Omental fat pad (tissue), 4 donors: Measurements from ENCODE around the gene UPK2. TPM values are rescaled to one million over a fixed set of nuclear protein-coding genes. Genes with fewer than 3 reads are reported as not detected.
A peak's percentile ranks its signal among the peaks of the same experiment; 100 is the strongest.

ENCODE experiments used
- ATAC-seq: fragments of 150-250 bp; one replicate; pipeline ENCODE4 v1.9.1; 2016; ENCODE audit warnings: mild to moderate bottlenecking, moderate library complexity; ENCODE audit not compliant: low FRiP score
- DNase-seq: peaks from one replicate; pipeline ENCODE4 v3.0.0-alpha.2; 2019; ENCODE audit warnings: low spot score
- total RNA-seq, 4 donors: library from RNA; depleted of rRNA; stranded (reverse); fragments of >200 nt; gene quantifications; one replicate each; pipeline ENCODE4 v1.1.0, GENCODE V29; 2016
- TF ChIP-seq, protein P1 (sequence below), 3 donors: fragments of 450-650 bp; IDR thresholded peaks; one replicate each; pipeline ENCODE4 v1.5.1; 2016 to 2017; ENCODE audit warnings: antibody characterized with exemption in 3 of 3, mild to moderate bottlenecking in 3 of 3, moderate library complexity in 2 of 3

Gene UPK2
- total RNA-seq, 4 donors from 2014 or later, result not detected

DNA sequence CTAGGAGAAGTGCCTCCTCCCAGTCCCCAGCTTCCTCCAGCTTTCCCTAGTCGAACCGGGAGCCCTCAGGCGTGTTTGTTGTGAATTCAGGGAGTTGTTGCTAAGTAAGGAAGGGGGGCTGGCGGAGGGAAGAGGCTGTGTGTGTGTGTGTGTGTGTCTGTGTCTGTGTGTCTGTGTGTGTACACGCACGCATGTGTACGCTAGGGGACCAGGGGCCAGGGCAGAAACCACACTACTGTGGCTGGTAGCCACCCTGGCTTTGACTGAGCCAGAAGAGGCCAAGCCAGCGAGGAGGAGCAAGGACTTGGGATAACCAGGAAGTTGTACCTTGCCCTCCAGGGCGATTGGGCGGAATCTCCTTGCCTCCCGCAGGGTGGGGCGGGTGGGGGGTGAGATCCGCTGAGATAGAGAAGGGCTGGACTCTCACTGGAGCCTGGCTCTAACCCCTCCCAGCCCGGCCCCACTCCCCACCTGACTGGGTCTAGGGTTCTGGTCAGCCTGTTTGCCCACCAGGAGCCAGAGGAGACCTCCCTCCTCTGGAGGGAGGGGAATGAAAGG is 37.9 kb upstream of the UPK2 start:
- TF ChIP-seq, protein P1, sequence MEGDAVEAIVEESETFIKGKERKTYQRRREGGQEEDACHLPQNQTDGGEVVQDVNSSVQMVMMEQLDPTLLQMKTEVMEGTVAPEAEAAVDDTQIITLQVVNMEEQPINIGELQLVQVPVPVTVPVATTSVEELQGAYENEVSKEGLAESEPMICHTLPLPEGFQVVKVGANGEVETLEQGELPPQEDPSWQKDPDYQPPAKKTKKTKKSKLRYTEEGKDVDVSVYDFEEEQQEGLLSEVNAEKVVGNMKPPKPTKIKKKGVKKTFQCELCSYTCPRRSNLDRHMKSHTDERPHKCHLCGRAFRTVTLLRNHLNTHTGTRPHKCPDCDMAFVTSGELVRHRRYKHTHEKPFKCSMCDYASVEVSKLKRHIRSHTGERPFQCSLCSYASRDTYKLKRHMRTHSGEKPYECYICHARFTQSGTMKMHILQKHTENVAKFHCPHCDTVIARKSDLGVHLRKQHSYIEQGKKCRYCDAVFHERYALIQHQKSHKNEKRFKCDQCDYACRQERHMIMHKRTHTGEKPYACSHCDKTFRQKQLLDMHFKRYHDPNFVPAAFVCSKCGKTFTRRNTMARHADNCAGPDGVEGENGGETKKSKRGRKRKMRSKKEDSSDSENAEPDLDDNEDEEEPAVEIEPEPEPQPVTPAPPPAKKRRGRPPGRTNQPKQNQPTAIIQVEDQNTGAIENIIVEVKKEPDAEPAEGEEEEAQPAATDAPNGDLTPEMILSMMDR (IDR thresholded peaks at IDR 0.05), result no peak
- DNase-seq (no peak), ATAC-seq (peak; percentile 9)

- DNase-seq (no peak), ATAC-seq (no peak)
- TF ChIP-seq, protein P1 (IDR thresholded peaks at IDR 0.05), result no peak
Measured at GRCh38 chr11:118918686-118919280, 37.3 kb upstream of the UPK2 start.

- TF ChIP-seq, protein P1 (IDR thresholded peaks at IDR 0.05), result no peak
- ATAC-seq (peak; percentile 29), DNase-seq (no peak)
Measured at GRCh38 chr11:118921121-118921928, 34.8 kb upstream of the UPK2 start.

- TF ChIP-seq, protein P1 (IDR thresholded peaks at IDR 0.05), result no peak
- DNase-seq (no peak), ATAC-seq (peak; percentile 5)
Measured at GRCh38 chr11:118921929-118922744, 34.0 kb upstream of the UPK2 start.

DNA sequence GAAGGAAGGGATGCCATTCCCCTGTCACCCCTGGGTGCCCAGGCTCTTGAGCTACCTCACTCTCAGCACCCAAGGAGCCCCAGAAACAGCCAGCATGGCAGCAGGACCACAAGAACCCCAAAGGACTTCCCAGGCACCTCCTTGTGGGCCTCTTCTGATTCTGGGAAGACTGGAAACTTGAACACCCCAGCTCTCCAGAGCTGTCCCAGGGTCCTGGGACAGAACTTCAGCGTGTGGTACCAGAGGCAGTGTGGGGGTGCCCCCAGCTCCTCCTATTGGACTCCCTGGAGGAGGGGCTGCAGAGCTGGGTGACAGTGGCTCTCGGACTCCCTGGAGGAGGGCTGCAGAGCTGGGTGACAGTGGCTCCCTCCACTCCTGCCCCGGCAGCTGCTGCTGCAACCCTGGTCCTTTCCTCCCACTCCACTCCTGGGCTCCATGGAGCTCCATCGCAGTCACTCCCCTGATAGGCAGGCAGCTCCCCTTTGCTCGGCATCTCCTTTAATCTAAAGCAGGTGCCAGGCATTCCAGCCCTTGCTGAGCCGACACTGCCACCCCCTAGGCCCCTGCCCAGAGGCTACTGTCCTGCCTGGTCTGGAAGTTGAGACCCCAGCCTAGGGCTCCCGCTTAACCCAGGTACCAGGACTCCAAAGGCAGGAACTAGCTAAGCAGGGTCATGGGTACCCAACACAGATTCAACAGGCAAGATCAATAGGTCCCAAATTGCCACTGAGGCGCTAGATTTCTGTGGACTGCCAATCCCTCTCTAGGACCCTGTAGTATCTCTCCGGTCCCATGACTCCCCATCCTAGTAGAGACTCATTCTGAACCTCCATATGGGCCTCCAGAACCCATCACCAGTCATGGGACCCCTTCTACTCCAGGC is 33.1 kb upstream of the UPK2 start:
- DNase-seq, result no peak
- ATAC-seq, result no peak
- TF ChIP-seq, protein P1 (IDR thresholded peaks at IDR 0.05), result no peak
